HCT116 (cell line): Measurements from ENCODE around the gene GNG7. TPM values are rescaled to one million over a fixed set of nuclear protein-coding genes. Genes with fewer than 3 reads are reported as not detected.

ENCODE experiments used
- ATAC-seq: fragments of 200-7000 bp; cut with Tn5 transposase; 2 replicates; pipeline ENCODE4 v1.9.1; 2020; ENCODE audit warnings: mild to moderate bottlenecking, moderate library complexity
- BruUV-seq: library from RNA; stranded (reverse); fragments of 400-500 nt; replicated peaks from 2 replicates; lab custom pipeline; 2021; lab: Mats Ljungman, UMichigan
- CTCF ChIA-PET: fragments of 300-600 bp; sonication (Branson Sonifier 250); formaldehyde crosslinking; loops from one replicate; lab custom pipeline; 2021; ENCODE audit warnings: antibody characterized with exemption; lab: Charles Lee
- POLR2A ChIA-PET: fragments of 300-600, 350-600 bp; sonication (Branson Sonifier 250); formaldehyde crosslinking; loops from one replicate; lab custom pipeline; 2021; ENCODE audit warnings: antibody characterized with exemption; lab: Charles Lee
- RAD21 ChIA-PET, 2 experiments: fragments of 300-600 bp; sonication (Branson Sonifier 250); formaldehyde crosslinking; loops; one replicate each; lab custom pipeline; 2023; ENCODE audit warnings: low total read pairs in 2 of 2; ENCODE audit not compliant: uncharacterized antibody in 2 of 2, unreplicated experiment in 2 of 2, low non-redundant PET in 1 of 2; lab: Charles Lee
- DNase-seq: peaks from one replicate; pipeline ENCODE4 v3.0.0-alpha.2; 2010; ENCODE audit warnings: low read depth, low spot score
- H2AFZ ChIP-seq: fragments of 200-600 bp; shearing (Covaris generic), sonication (generic); 2 replicates; pipeline ENCODE4 v1.6.1; 2017; ENCODE audit warnings: low read depth, mixed run types, mixed read lengths, antibody characterized with exemption, low read length; ENCODE audit not compliant: poor library complexity, severe bottlenecking
- H3K27ac ChIP-seq: 2 replicates; pipeline ENCODE4 v1.5.1; 2012; ENCODE audit warnings: low read depth, low read length
- H3K27me3 ChIP-seq: fragments of 200-600 bp; sonication (generic); 2 replicates; pipeline ENCODE4 v1.6.1; 2016; ENCODE audit warnings: mixed run types, low read length, mixed read lengths; ENCODE audit not compliant: insufficient read depth
- H3K36me3 ChIP-seq, 2 experiments: fragments of 200-500 bp in 1 of 2; fragments of 200-600 bp in 1 of 2; sonication (Bioruptor generic) in 1 of 2; sonication (generic) in 1 of 2; 2 replicates each; pipeline versions ENCODE4 v1.5.1 to v1.6.1; 2014 to 2016; ENCODE audit warnings: low read length in 2 of 2, inconsistent platforms in 1 of 2, mixed read lengths in 1 of 2, mixed run types in 1 of 2; ENCODE audit not compliant: insufficient read depth in 2 of 2, control insufficient read depth in 1 of 2
- H3K4me1 ChIP-seq, 2 experiments: fragments of 200-600 bp in 1 of 2; sonication (generic) in 1 of 2; 2 replicates each; pipeline versions ENCODE4 v1.5.1 to v1.6.1; 2012 to 2017; ENCODE audit warnings: low read length in 2 of 2, inconsistent platforms in 1 of 2, mild to moderate bottlenecking in 1 of 2, mixed read lengths in 1 of 2, mixed run types in 1 of 2, moderate library complexity in 1 of 2; ENCODE audit not compliant: insufficient read depth in 2 of 2, control insufficient read depth in 1 of 2
- H3K4me2 ChIP-seq: fragments of 200-600 bp; sonication (generic); 2 replicates; pipeline ENCODE4 v1.6.1; 2017; ENCODE audit warnings: mixed run types, low read length, mixed read lengths
- H3K4me3 ChIP-seq, 2 experiments: fragments of 200-600 bp in 1 of 2; sonication (generic) in 1 of 2; replicated peaks in 1 of 2; 2 replicates each; pipeline ENCODE4 v1.5.1; 2011 to 2016; ENCODE audit warnings: low read length in 2 of 2, control low read depth in 1 of 2, low read depth in 1 of 2, mild to moderate bottlenecking in 1 of 2, mixed read lengths in 1 of 2, mixed run types in 1 of 2
- H3K79me2 ChIP-seq: fragments of 200-600 bp; sonication (generic); 2 replicates; pipeline ENCODE4 v1.6.1; 2017; ENCODE audit warnings: mild to moderate bottlenecking, mixed run types, low read length, moderate library complexity, mixed read lengths; ENCODE audit not compliant: insufficient read depth
- H3K9ac ChIP-seq: fragments of 200-600 bp; sonication (generic); 2 replicates; pipeline ENCODE4 v1.6.1; 2016; ENCODE audit warnings: low read length, mixed read lengths
- H3K9me2 ChIP-seq: fragments of 200-600 bp; sonication (generic), shearing (Covaris generic); 2 replicates; pipeline ENCODE4 v1.6.1; 2017; ENCODE audit warnings: mixed run types, mild to moderate bottlenecking, moderate library complexity; ENCODE audit not compliant: insufficient read depth
- H3K9me3 ChIP-seq, 2 experiments: fragments of 200-500 bp in 1 of 2; fragments of 200-600 bp in 1 of 2; sonication (Bioruptor generic) in 1 of 2; sonication (generic) in 1 of 2; 2 replicates each; pipeline ENCODE4 v1.6.1; 2014 to 2017; ENCODE audit warnings: low read length in 2 of 2, mixed read lengths in 2 of 2, inconsistent platforms in 1 of 2, low read depth in 1 of 2, mild to moderate bottlenecking in 1 of 2, mixed run types in 1 of 2, moderate library complexity in 1 of 2; ENCODE audit not compliant: control insufficient read depth in 1 of 2, insufficient read depth in 1 of 2
- H4K20me1 ChIP-seq: fragments of 200-600 bp; sonication (generic), shearing (Covaris generic); 2 replicates; pipeline ENCODE4 v1.6.1; 2017; ENCODE audit warnings: mixed run types, mild to moderate bottlenecking, moderate library complexity; ENCODE audit not compliant: insufficient read depth
- CBX3 ChIP-seq: IDR thresholded peaks from 2 replicates; pipeline ENCODE4 v1.6.1; 2012; ENCODE audit warnings: low read depth
- CEBPB ChIP-seq: IDR thresholded peaks from 2 replicates; pipeline ENCODE4 v1.6.1; 2012; ENCODE audit warnings: low read depth
- CTCF ChIP-seq, 3 experiments: fragments of 200-600 bp in 1 of 3; sonication (generic) in 1 of 3; IDR thresholded peaks in 2 of 3; conservative IDR thresholded peaks in 1 of 3; 2 replicates each; pipeline ENCODE4 v1.5.1; 2012 to 2017; ENCODE audit warnings: low read depth in 2 of 3, low read length in 2 of 3, antibody characterized with exemption in 1 of 3, borderline replicate concordance in 1 of 3, control low read depth in 1 of 3, mild to moderate bottlenecking in 1 of 3, mixed read lengths in 1 of 3, mixed run types in 1 of 3, moderate library complexity in 1 of 3; ENCODE audit not compliant: insufficient read depth in 1 of 3
- EGR1 ChIP-seq: IDR thresholded peaks from 2 replicates; pipeline ENCODE4 v1.6.1; 2012; ENCODE audit warnings: low read depth
- ELF1 ChIP-seq: IDR thresholded peaks from 2 replicates; pipeline ENCODE4 v1.6.1; 2012; ENCODE audit warnings: low read depth, borderline replicate concordance
- EZH2phosphoT487 ChIP-seq: fragments of 200-600 bp; IDR thresholded peaks from 2 replicates; pipeline ENCODE4 v1.6.1; 2018; ENCODE audit warnings: antibody characterized with exemption, borderline replicate concordance
- FOSL1 ChIP-seq: IDR thresholded peaks from 2 replicates; pipeline ENCODE4 v1.6.1; 2012; ENCODE audit warnings: low read depth
- JUND ChIP-seq: IDR thresholded peaks from 2 replicates; pipeline ENCODE4 v1.6.1; 2012
- POLR2A ChIP-seq: IDR thresholded peaks from 2 replicates; pipeline ENCODE4 v1.7.0; 2011; ENCODE audit warnings: borderline replicate concordance; ENCODE audit not compliant: insufficient read depth, insufficient read length; ENCODE audit errors: extremely low read depth
- POLR2AphosphoS5 ChIP-seq: IDR thresholded peaks from 2 replicates; pipeline ENCODE4 v1.6.1; 2011; ENCODE audit warnings: mild to moderate bottlenecking, low read depth, low read length, moderate library complexity
- SIN3A ChIP-seq: IDR thresholded peaks from 2 replicates; pipeline ENCODE4 v1.6.1; 2012; ENCODE audit warnings: low read depth
- SRF ChIP-seq: IDR thresholded peaks from 2 replicates; pipeline ENCODE4 v1.6.1; 2012; ENCODE audit warnings: low read depth
- TCF7L2 ChIP-seq: IDR thresholded peaks from 2 replicates; pipeline ENCODE4 v1.7.0; 2011; ENCODE audit warnings: borderline replicate concordance, inconsistent platforms; ENCODE audit not compliant: insufficient read depth, insufficient read length; ENCODE audit errors: extremely low read depth
- YY1 ChIP-seq: IDR thresholded peaks from 2 replicates; pipeline ENCODE4 v1.6.1; 2011; ENCODE audit warnings: low read length, low read depth, moderate library complexity, mild to moderate bottlenecking; ENCODE audit not compliant: insufficient replicate concordance; ENCODE audit errors: extremely low read depth
- ZBTB33 ChIP-seq: IDR thresholded peaks from 2 replicates; pipeline ENCODE4 v1.6.1; 2011; ENCODE audit warnings: mild to moderate bottlenecking, low read length, moderate library complexity; ENCODE audit not compliant: insufficient replicate concordance; ENCODE audit errors: extremely low read depth
- ZFX ChIP-seq: fragments of 450-650 bp; IDR thresholded peaks from 2 replicates; pipeline ENCODE4 v1.6.1; 2017
- ZNF274 ChIP-seq: fragments of 200-500 bp; sonication (Bioruptor generic); IDR thresholded peaks from 2 replicates; pipeline ENCODE4 v1.6.1; 2014; ENCODE audit warnings: mild to moderate bottlenecking, low read depth, low read length, inconsistent platforms
- intact Hi-C: fragments of 100-400 bp; cut with micrococcal nuclease; formaldehyde crosslinking; loops from 2 replicates; pipeline ENCODE4 v1.10.0; 2022
- total RNA-seq: library from RNA; stranded (reverse); gene quantifications from one replicate; pipeline ENCODE4 v1.2.1, GENCODE V29; 2021; ENCODE audit not compliant: unreplicated experiment
- TF ChIP-seq, protein P1 (sequence below): IDR thresholded peaks from 2 replicates; pipeline ENCODE4 v1.6.1; 2012; ENCODE audit warnings: low read depth
- TF ChIP-seq, protein P2 (sequence below): IDR thresholded peaks from 2 replicates; pipeline ENCODE4 v1.6.1; 2012

The GNG7 gene
- total RNA-seq, 1 experiment from 2014 or later, result 11.3 TPM

DNA sequence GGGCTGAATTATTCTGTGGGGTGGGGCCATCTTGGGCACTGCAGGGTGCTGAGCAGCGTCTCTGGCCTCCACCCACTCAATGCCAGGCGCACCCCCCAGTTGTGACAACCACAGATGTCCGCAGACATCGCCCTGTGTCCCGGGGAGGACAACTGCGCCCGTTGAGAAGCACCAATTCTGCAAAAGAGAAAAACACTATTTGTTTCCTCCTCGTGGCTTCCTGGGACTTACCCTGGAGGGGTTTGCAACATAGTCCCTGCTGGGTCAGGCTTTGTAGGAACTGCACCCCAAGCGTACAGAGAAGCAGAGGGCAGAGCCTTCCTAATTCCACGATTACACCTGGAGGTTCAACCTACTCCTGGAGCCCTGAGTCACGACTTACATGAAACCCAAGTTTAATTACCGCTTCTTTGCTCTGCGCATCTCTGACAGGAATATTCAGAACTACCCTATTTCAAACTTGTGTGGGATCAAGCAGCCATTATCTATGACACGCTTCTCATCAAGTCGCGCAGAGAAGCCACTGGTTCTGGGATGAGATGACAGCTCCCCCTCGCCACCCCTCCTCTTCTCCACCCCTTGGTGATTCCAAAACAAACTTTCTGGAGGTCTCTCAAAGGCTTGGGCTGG lies 48.4 kb upstream of the GNG7 start:
- Histone ChIP-seq H3K9me2 (no peaks in the 10 kb centered on the region), H3K4me1 (peaks cover 0 to 4% of the 10 kb centered on the region in 2 experiments; a peak in 3 of 4 replicates), H3K27ac (no peak overlapping the region), H4K20me1 (no peaks in the 10 kb centered on the region), H3K36me3 (peaks cover 4 to 5% of the 10 kb centered on the region in 2 experiments; a peak in 2 of 4 replicates), H2AFZ (no peak overlapping the region), H3K9me3 (no peaks in the 10 kb centered on the region), H3K4me2 (no peak overlapping the region), H3K27me3 (no peaks in the 10 kb centered on the region), H3K79me2 (no peaks in the 10 kb centered on the region), H3K9ac (no peak overlapping the region), H3K4me3 (no peak overlapping the region)
- BruUV-seq, result no TSS peak
- TF ChIP-seq CTCF (IDR thresholded peaks at IDR 0.05 in 2 of 3, conservative IDR thresholded peaks at IDR 0.05 in 1 of 3; ENCODE audit: borderline replicate concordance in 1 of 3, insufficient read depth in 1 of 3, low read depth in 2 of 3, low read length in 2 of 3) (no peak), TCF7L2 (no peak), POLR2AphosphoS5 (no peak), ZBTB33 (no peak), CEBPB (no peak), SRF (no peak), ELF1 (no peak), SIN3A (no peak), ZFX (no peak), JUND (no peak), CBX3 (no peak), YY1 (no peak), EZH2phosphoT487 (no peak), FOSL1 (no peak), POLR2A (no peak), EGR1 (no peak), ZNF274 (no peak)
- TF ChIP-seq, protein P1, sequence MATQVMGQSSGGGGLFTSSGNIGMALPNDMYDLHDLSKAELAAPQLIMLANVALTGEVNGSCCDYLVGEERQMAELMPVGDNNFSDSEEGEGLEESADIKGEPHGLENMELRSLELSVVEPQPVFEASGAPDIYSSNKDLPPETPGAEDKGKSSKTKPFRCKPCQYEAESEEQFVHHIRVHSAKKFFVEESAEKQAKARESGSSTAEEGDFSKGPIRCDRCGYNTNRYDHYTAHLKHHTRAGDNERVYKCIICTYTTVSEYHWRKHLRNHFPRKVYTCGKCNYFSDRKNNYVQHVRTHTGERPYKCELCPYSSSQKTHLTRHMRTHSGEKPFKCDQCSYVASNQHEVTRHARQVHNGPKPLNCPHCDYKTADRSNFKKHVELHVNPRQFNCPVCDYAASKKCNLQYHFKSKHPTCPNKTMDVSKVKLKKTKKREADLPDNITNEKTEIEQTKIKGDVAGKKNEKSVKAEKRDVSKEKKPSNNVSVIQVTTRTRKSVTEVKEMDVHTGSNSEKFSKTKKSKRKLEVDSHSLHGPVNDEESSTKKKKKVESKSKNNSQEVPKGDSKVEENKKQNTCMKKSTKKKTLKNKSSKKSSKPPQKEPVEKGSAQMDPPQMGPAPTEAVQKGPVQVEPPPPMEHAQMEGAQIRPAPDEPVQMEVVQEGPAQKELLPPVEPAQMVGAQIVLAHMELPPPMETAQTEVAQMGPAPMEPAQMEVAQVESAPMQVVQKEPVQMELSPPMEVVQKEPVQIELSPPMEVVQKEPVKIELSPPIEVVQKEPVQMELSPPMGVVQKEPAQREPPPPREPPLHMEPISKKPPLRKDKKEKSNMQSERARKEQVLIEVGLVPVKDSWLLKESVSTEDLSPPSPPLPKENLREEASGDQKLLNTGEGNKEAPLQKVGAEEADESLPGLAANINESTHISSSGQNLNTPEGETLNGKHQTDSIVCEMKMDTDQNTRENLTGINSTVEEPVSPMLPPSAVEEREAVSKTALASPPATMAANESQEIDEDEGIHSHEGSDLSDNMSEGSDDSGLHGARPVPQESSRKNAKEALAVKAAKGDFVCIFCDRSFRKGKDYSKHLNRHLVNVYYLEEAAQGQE, result no peak
- TF ChIP-seq, protein P2, sequence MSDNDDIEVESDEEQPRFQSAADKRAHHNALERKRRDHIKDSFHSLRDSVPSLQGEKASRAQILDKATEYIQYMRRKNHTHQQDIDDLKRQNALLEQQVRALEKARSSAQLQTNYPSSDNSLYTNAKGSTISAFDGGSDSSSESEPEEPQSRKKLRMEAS, result no peak
- intact Hi-C loops, result no loop called here
- ATAC-seq (no peak), DNase-seq (no peak)
- CTCF ChIA-PET, result interaction anchor here (3.6 kb wide), 1 partner anchor 102 kb away, joined by 52 read pairs; no protein-coding TSS in a partner anchor
- RAD21 ChIA-PET, result interaction anchor here (2.2 to 2.4 kb wide), 2 partner anchors 102 to 103 kb away, joined by 14 to 16 read pairs; no protein-coding TSS in a partner anchor
- POLR2A ChIA-PET, result no interaction called here
